Activated CD4-positive, CD25-positive, alpha-beta regulatory T cell (primary cell): ENCODE measurements around the gene GALE.
A peak's percentile ranks its signal among the peaks of the same experiment; 100 is the strongest.
"Not testable (repeated sequence)": the region's sequence is repeated elsewhere in the genome, so short reads cannot be mapped to it uniquely, and the experiment has no call there.

Experiments
- DNase-seq, 4 experiments: peaks; one replicate each; lab custom pipeline; 2025; lab: John Stamatoyannopoulos, UW

Gene GALE

DNA sequence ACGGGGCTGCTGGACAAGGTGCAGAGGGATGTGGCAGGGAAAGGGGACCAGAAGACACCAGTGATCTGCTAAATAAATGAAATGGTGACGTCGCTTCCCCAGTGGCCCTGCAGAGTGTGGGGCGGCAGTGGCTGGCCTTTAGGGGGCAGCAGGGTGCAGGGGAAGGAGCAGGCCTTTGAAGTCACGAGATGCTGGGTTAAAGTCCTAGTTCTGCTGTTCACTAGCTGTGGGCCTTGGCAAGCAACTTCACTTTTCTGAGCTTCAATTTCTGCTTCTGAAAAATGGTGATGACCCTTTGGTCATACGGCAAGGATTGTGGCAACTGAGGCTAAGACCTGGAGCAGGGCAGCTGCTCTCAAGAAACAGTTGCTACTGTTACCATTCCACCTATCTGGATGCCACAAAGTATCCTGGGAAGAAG lies 9.2 kb upstream of the GALE start:
- peak; percentile 48 to 75 (median 62) for DNase-seq

DNA sequence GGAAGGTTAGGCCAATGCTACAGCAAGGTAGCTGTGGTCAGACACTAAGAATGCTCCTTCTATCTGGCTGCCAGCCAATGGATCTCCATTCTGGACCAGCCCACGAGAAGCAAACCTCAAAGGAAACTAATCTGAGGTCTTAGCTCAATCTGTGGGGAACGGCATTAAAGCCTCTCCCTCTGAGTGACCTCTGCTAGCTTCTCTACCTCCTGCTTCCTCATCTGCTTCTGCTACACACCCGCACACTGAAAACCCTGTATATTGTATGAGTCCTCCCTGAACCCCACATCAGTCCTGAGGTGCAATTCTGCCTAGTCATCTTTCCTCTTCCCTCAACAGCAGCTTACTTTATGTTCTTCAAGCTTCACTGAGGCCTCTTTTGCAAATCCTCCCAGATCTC lies 6.9 kb upstream of the GALE start:
- no peak for DNase-seq

DNA sequence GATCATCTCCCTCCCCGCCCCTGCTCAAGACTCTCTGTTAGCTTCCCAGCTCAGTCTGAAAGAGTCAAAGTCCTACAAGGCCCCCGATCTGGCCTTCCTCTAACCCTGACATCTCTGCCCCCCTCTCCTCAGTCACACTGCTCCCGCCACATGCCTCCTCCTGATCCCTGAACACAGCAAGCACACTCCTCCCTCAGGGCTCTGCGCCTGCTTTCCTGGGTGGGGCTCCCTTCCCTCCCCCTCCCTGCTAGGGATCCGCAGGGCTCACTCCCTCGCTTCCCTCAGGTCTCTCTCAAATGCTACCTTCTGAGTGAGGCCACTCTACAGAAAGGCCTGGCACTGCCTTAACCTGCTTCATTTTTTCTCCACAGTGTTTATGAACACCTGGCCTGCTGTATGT lies 5.7 kb upstream of the GALE start:
- DNase-seq = no peak

DNA sequence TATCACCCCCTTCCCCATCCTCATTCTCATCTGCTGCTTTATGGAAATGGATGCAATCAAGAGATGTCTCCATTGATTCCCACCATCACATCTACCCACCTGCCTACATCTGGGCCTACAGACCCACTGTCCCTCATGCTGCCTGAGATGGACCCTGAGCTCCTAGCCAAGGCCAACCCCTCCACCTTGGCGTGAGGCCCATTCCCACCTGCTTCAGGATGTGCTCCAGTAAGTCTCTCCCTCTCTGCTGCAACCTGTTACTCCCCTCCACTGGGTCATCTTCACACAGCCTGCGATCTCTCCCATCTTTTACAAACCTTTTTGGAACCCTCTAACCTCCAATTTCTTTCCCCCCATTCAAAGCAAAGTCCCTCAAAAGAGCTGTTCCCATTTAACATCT lies 4.5 kb upstream of the GALE start:
- DNase-seq = no peak

- no peak for DNase-seq
Measured at GRCh38 chr1:23804183-23804835, 3.8 kb upstream of the GALE start.

DNA sequence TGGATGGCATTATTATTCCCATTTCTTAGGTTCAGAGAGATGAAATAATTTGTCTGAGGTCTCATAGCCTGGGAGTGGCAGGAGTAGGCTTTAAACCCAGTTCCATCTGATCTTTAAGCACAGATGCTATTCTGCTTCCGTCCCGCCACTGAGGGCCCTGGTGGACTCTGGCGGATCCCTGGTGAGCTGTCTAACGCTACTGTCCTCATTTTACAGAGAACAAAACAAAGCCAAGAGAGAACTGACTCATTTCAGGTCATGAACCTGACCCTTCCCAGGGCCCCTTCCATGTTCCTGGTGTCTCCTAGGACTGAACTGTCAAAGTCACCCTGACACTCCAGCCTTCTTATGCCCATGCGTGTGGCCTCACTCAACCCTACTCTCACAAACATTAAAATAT lies 3.1 kb upstream of the GALE start:
- DNase-seq = no peak

- not testable (repeated sequence) for DNase-seq
Measured at GRCh38 chr1:23802809-23803342, 2.3 kb upstream of the GALE start.

DNA sequence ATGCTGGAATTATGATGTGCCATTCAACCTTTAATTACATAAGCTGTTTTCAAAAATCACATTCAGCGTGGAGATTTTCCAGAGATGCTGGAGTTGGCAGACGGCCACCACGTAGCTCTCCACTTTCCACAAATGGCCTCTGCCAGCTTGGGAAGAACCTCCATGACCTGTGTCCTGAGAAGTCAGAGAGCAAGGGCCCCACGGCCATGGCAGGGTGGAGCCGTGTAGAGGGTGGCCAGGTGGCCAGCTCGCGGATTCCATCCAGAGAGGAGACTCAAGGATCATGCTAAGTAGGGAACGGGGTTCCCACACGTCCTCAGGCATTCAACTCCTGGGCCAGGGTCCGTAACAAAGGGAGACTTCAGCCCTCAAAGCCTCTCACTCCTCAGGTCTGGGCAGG lies 1.3 kb upstream of the GALE start:
- no peak for DNase-seq

DNA sequence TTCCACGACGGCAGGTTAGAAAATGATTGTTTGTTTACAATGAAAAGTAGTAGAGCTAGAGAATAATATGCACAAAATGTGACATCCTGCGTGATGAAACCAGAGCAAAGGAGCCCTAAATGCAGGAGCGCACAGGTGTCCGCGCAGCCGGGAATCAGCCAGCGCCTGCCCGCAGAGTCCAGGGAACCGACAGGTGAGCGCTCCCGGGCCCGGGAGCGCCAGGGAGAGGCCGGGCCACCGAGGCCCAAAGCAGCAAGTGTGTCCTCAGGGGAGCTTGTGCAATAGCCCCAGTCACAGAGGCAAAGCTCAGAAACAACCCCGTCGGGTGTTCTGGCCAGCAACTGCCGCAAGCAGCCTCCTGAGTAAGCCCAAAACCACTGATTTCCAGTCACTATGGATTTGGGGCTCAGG lies 789 bp upstream of the GALE start:
- DNase-seq = no peak

DNA sequence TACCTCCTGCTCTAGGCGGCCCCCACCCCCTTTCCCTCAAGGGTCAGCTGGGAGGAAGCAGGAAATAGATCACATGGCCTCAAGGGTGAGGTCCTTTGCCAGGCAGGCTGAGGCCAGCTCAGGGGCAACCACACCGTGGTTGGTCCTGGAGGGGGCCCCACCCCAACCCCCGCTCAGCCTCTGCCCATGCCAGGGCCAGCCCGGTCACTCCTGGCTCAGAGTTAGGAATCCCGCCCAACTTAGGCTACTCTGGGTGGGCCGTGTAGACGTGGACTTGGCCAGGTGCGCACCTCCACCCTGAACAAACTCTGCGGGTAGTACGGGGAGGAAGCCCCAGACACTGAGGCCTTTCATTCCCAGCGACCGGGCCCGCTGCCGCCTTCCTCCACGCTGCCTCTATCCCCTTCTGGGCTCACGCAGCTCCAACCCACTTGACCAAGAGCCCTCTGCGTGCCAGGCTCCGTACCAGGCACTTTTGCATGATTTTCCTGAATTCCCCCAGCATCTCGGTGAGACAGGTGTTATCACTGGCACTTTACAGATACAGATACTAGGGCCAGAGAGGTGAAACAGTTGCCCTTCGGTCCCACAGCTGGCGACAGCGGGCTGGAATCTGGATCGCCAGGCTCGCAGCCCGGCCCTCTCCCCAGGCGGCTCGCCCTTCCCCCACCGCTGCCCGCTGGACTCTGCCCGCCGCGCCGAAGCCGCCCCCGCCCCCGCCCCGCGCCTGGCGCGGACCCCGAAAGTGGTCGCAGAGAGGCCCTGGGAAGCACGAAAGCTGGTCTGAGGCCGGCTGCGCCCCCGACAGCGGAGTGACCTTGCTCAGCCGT lies 769 bp downstream of the GALE start:
- no peak for DNase-seq

GRCh38 chr1:23799255-23799569 lies 1.3 kb downstream of the GALE start:
- no peak for DNase-seq

DNA sequence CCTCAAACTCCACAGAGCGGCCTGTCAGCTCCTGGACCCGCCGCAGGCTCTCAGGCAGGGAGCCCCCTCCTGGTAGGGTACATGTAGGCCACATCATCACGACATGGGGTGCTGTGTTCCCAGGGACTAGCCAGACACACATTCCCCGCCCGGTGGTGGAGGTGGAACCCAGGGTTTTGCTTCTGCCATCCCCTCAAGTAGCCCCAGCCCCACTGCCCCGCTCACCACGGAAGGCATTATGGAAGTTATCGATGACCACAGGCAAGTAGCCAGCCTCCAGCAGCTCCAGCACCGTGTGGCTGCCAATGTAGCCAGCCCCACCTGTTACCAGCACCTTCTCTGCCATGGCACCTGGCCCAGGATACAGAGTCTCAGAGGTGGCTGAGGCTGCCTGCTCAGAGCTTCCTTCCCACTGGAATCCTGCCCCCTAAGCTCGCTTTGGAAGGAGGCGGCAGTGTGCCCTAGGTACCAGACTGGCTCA lies 1.9 kb downstream of the GALE start:
- no peak for DNase-seq

- no peak for DNase-seq
Measured at GRCh38 chr1:23797478-23798448, 2.8 kb downstream of the GALE start.

DNA sequence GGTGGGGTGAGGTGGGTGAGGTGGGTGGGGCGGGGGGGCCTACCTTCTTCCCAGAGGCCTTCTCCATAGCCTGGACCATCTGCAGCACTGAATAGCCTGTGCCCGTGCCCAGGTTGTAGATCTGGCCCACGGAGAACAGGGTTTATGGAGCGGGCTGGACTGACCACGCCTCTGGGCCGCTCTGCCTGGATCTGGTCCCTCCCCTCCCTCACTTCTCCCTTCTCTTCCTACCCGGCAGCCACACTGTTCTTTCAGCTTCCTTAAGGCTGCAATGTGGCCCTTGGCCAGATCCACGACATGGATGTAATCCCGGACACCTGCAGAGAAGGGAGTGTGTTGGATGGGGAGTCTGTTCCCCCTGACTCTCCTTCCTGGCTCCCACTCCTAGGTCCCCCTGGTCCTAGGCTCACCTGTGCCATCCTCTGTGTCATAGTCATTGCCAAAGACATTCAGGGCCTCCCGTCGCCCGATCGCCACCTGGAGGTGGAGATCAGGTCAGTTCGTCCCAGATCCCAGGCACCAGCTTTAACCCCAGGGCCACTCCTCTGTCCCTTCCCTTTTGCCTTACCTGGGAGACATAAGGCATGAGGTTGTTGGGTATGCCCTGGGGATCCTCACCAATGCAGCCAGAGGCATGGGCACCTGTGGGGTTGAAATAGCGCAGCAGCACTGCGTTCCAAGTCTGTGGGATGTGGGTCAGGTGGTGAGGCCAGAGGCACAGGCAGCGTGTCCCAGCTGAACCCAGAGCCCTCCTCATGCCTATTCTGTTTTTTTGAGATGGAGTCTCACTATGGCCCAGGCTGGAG lies 3.9 kb downstream of the GALE start:
- DNase-seq = no peak

- no peak for DNase-seq
Measured at GRCh38 chr1:23795676-23796465, 4.7 kb downstream of the GALE start.

DNA sequence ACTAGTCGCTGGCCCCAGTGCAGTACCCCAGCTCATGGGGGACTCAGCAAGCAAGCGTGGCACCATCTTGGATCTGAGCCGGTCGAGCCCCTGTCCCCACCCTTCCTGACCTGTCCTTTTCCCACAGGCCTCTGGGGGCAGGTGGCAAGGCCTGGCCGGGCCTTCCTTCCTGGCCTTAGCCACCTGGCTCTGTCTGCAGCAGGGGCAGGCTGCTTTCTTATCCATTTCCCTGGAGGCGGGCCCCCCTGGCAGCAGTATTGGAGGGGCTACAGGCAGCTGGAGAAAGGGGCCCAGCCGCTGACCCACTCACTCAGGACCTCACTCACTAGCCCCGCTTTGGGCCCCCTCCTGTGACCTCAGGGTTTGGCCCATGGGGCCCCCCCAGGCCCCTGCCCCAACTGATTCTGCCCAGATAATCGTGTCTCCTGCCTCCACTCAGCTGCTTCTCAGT lies 5.8 kb downstream of the GALE start:
- DNase-seq = not testable (repeated sequence)

GRCh38 chr1:23793861-23794731 lies 6.5 kb downstream of the GALE start:
- DNase-seq = no peak

- no peak for DNase-seq
Measured at GRCh38 chr1:23793018-23793781, 7.4 kb downstream of the GALE start.
